GM18951 (cell line): Measurements from ENCODE around the gene EXO5.
"Not testable (repeated sequence)": the region's sequence is repeated elsewhere in the genome, so short reads cannot be mapped to it uniquely, and the experiment has no call there.

Source experiments
- POLR2A ChIP-seq: IDR thresholded peaks from 4 replicates; pipeline ENCODE4 v1.6.1; 2011; ENCODE audit warnings: mild to moderate bottlenecking; ENCODE audit not compliant: insufficient read length, insufficient read depth; ENCODE audit errors: extremely low read depth
- in situ Hi-C: fragments of 300-500 bp; cut with MboI; formaldehyde crosslinking; loops from one replicate; pipeline ENCODE4 v1.12.0; 2022; ENCODE audit warnings: low sequenced_read_pairs, mixed read lengths, inconsistent platforms; ENCODE audit not compliant: unreplicated experiment

Gene EXO5

GRCh38 chr1:40530735-40531380, 22.3 kb downstream of the EXO5 start:
- no peak for TF ChIP-seq POLR2A
- in situ Hi-C loops = no loop called here

- TF ChIP-seq POLR2A = peak; percentile 82
- in situ Hi-C loops = no loop called here
These were observed 23.0 kb downstream of the EXO5 start, which contains the start of gene ZNF684 for GRCh38 chr1:40531381-40532061. Gene ZNF684, plus strand, starts transcription at chr1:40531637. Its CDS starts 1,530 bp downstream, at chr1:40533167.

GRCh38 chr1:40532062-40532389, 23.5 kb downstream of the EXO5 start:
- in situ Hi-C loops = no loop called here
- no peak for TF ChIP-seq POLR2A

GRCh38 chr1:40532844-40533424, 24.4 kb downstream of the EXO5 start:
- in situ Hi-C loops = no loop called here
- no peak for TF ChIP-seq POLR2A

- TF ChIP-seq POLR2A = no peak
- in situ Hi-C loops = no loop called here
These were observed 26.0 kb downstream of the EXO5 start for GRCh38 chr1:40534589-40534988.

GRCh38 chr1:40535732-40536131, 27.2 kb downstream of the EXO5 start:
- in situ Hi-C loops = no loop called here
- no peak for TF ChIP-seq POLR2A

- in situ Hi-C loops = no loop called here
- no peak for TF ChIP-seq POLR2A
These were observed 30.8 kb downstream of the EXO5 start for GRCh38 chr1:40539338-40539737.

- TF ChIP-seq POLR2A = no peak
- in situ Hi-C loops = no loop called here
These were observed 38.4 kb downstream of the EXO5 start for GRCh38 chr1:40546957-40547356.

GRCh38 chr1:40553017-40553416, 44.5 kb downstream of the EXO5 start:
- TF ChIP-seq POLR2A = no peak
- in situ Hi-C loops = no loop called here

- in situ Hi-C loops = not testable (repeated sequence)
These were observed 46.2 kb downstream of the EXO5 start for GRCh38 chr1:40554807-40555206.

GRCh38 chr1:40556121-40556520, 47.6 kb downstream of the EXO5 start:
- in situ Hi-C loops = no loop called here
- no peak for TF ChIP-seq POLR2A

GRCh38 chr1:40558241-40558640, 49.7 kb downstream of the EXO5 start:
- in situ Hi-C loops = not testable (repeated sequence)

GRCh38 chr1:40562185-40562584, 53.6 kb downstream of the EXO5 start:
- in situ Hi-C loops = no loop called here

GRCh38 chr1:40563266-40563665, 54.7 kb downstream of the EXO5 start:
- in situ Hi-C loops = no loop called here
- TF ChIP-seq POLR2A = no peak

More at GRCh38 chr1:40562185-40562584, 53.6 kb downstream of the EXO5 start:
- no peak for TF ChIP-seq POLR2A
